Mesodermal cell (in vitro differentiated cells): ENCODE data around the gene SP9. TPM values are rescaled to one million over a fixed set of nuclear protein-coding genes. Genes with fewer than 3 reads are reported as not detected.
A peak's percentile ranks its signal among the peaks of the same experiment; 100 is the strongest.

Source experiments
- H3K27ac ChIP-seq: 2 replicates; pipeline ENCODE4 v1.7.0; 2013; ENCODE audit warnings: mild to moderate bottlenecking, low read depth, low read length, moderate library complexity; ENCODE audit not compliant: severe bottlenecking
- H3K36me3 ChIP-seq: 2 replicates; pipeline ENCODE4 v1.7.1; 2013; ENCODE audit warnings: mild to moderate bottlenecking, low read length, moderate library complexity; ENCODE audit not compliant: control insufficient read depth, insufficient read depth
- H3K4me1 ChIP-seq: one replicate; pipeline ENCODE4 v1.7.1; 2013; ENCODE audit warnings: mild to moderate bottlenecking, low read length; ENCODE audit not compliant: insufficient read depth, control insufficient read depth, poor library complexity, severe bottlenecking
- H3K4me3 ChIP-seq: 2 replicates; pipeline ENCODE4 v1.7.0; 2013; ENCODE audit warnings: low read length, control low read depth, mild to moderate bottlenecking; ENCODE audit not compliant: insufficient read depth, poor library complexity, severe bottlenecking; ENCODE audit errors: extremely low read depth
- H3K9me3 ChIP-seq: 2 replicates; pipeline ENCODE4 v1.7.1; 2013; ENCODE audit warnings: mild to moderate bottlenecking, low read length, moderate library complexity; ENCODE audit not compliant: control insufficient read depth
- WGBS, 2 experiments: methylation state at CpG; one replicate each; pipeline ENCODE4 v1.1.5; 2013; ENCODE audit warnings: missing lambda C conversion rate in 2 of 2; ENCODE audit not compliant: insufficient coverage in 2 of 2; 5-methylcytosine and 5-hydroxymethylcytosine counted together
- polyA plus RNA-seq, 2 experiments: library from polyadenylated mRNA; stranded (reverse); fragments of 50-300 nt; gene quantifications; one replicate each; pipeline ENCODE4 v1.2.3, GENCODE V29; 2013

The SP9 gene
- 0.29 TPM for polyA plus RNA-seq (2013, experiment 1 of 2)
- 0.40 TPM for polyA plus RNA-seq (2013, experiment 2 of 2)

GRCh38 chr2:174334781-174335251 is at the start of gene SP9:
Gene SP9, plus strand, starts transcription at chr2:174334954. Its CDS starts 139 bp downstream, at chr2:174335093.
- Histone ChIP-seq H3K4me3 (peak within 1 kb of the TSS; percentile 25), H3K36me3 (no peaks in the 10 kb centered on the region)
- WGBS, 2 experiments: 0 to 1% methylated on average over 36 to 42 of the region's 44 CpGs

GRCh38 chr2:174286172-174286571 is 48.6 kb upstream of the SP9 start:
- 92 to 95% methylated on average over 2 of the region's 2 CpGs for WGBS, 2 experiments

More at GRCh38 chr2:174334781-174335251, at the start of gene SP9:
- H3K9me3 ChIP-seq: no peaks in the 10 kb centered on the region
- H3K4me1 ChIP-seq: peaks cover 25% of the 10 kb centered on the region
- no peak within 1 kb of the TSS for H3K27ac ChIP-seq

GRCh38 chr2:174292908-174293307 is 41.8 kb upstream of the SP9 start:
- Histone ChIP-seq H3K36me3 (no peaks in the 10 kb centered on the region), H3K27ac (no peak overlapping the region), H3K4me3 (no peak overlapping the region), H3K9me3 (no peaks in the 10 kb centered on the region), H3K4me1 (no peaks in the 10 kb centered on the region)
- no CpG with 5 or more reads among the region's 1 CpG for WGBS, 2 experiments

More at GRCh38 chr2:174286172-174286571, 48.6 kb upstream of the SP9 start:
- no peak overlapping the region for H3K27ac ChIP-seq
- no peak overlapping the region for H3K4me3 ChIP-seq
- no peaks in the 10 kb centered on the region for H3K9me3 ChIP-seq
- no peaks in the 10 kb centered on the region for H3K36me3 ChIP-seq
- no peaks in the 10 kb centered on the region for H3K4me1 ChIP-seq

GRCh38 chr2:174300114-174300513 is 34.6 kb upstream of the SP9 start:
- Histone ChIP-seq H3K27ac (no peak overlapping the region), H3K36me3 (no peaks in the 10 kb centered on the region), H3K9me3 (no peaks in the 10 kb centered on the region), H3K4me3 (no peak overlapping the region), H3K4me1 (no peaks in the 10 kb centered on the region)
- 94 to 100% methylated on average over 2 to 3 of the region's 3 CpGs for WGBS, 2 experiments

- 92% methylated on average over 2 of the region's 2 CpGs; no CpG with 5 or more reads in 1 of the 2 experiments for WGBS, 2 experiments
These were observed 22.0 kb upstream of the SP9 start for GRCh38 chr2:174312581-174313234.

DNA sequence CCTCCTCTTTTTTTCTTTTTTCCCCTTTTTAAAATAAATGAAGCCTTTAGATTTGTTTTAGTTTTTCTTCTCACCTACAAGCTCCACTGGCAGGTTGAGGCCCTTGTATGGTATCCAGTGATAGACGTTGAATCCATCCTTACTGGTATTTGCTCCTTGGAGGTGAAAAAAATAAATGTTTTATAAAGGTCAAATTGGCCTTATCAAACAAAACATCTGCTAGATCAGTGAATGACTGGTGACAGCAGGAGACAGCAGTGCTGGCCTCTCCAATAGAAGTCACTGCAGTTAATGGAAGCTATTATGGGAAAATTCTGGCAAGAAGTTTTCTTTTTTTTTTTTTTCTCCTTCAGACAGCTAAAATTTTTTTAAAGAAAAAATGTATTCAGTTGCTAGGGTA is 12.6 kb upstream of the SP9 start:
- Histone ChIP-seq H3K36me3 (no peaks in the 10 kb centered on the region), H3K9me3 (no peaks in the 10 kb centered on the region), H3K4me3 (no peak overlapping the region), H3K27ac (no peak overlapping the region), H3K4me1 (peaks cover 5% of the 10 kb centered on the region)
- no CpG with 5 or more reads among the region's 1 CpG for WGBS, 2 experiments

More at GRCh38 chr2:174312581-174313234, 22.0 kb upstream of the SP9 start:
- Histone ChIP-seq H3K27ac (no peak overlapping the region), H3K9me3 (no peaks in the 10 kb centered on the region), H3K4me1 (no peaks in the 10 kb centered on the region), H3K4me3 (no peak overlapping the region), H3K36me3 (no peaks in the 10 kb centered on the region)

- Histone ChIP-seq H3K4me3 (no peak overlapping the region), H3K4me1 (peaks cover 5% of the 10 kb centered on the region), H3K36me3 (no peaks in the 10 kb centered on the region), H3K27ac (no peak overlapping the region), H3K9me3 (no peaks in the 10 kb centered on the region)
- 100% methylated on average over 1 of the region's 1 CpG for WGBS, 2 experiments
These were observed 12.0 kb upstream of the SP9 start for GRCh38 chr2:174322746-174323145.

DNA sequence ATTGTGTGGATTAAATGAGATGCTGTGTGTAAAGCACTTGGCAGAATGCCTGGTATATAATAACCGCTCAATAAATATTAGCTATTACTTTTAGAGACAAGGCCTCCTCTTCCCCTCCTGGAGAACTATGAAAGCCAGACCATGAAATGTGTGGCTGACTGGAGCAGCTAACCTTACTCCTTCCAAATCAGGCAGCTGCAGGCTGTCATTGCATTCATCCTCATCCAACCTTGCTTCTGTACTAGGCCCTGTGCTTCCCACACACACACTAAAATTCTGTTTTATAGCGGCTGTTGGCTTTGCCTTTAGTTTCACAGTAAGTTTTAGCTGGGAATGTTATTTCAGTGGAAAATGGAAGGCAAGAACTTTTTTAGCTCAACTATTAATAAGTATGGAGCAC is 10.2 kb upstream of the SP9 start:
- no peaks in the 10 kb centered on the region for H3K36me3 ChIP-seq
- H3K4me1 ChIP-seq: peaks cover 5% of the 10 kb centered on the region
- no peak overlapping the region for H3K4me3 ChIP-seq
- no peaks in the 10 kb centered on the region for H3K9me3 ChIP-seq
- H3K27ac ChIP-seq: no peak overlapping the region
- WGBS, 2 experiments: no CpG with 5 or more reads among the region's 2 CpGs

GRCh38 chr2:174325373-174326160 is 9.2 kb upstream of the SP9 start:
- Histone ChIP-seq H3K36me3 (no peaks in the 10 kb centered on the region), H3K9me3 (no peaks in the 10 kb centered on the region), H3K4me3 (peak overlapping the region; percentile 47), H3K27ac (peak overlapping the region; percentile 3), H3K4me1 (peaks cover 5% of the 10 kb centered on the region)
- 38 to 48% methylated on average over 18 to 23 of the region's 30 CpGs for WGBS, 2 experiments

DNA sequence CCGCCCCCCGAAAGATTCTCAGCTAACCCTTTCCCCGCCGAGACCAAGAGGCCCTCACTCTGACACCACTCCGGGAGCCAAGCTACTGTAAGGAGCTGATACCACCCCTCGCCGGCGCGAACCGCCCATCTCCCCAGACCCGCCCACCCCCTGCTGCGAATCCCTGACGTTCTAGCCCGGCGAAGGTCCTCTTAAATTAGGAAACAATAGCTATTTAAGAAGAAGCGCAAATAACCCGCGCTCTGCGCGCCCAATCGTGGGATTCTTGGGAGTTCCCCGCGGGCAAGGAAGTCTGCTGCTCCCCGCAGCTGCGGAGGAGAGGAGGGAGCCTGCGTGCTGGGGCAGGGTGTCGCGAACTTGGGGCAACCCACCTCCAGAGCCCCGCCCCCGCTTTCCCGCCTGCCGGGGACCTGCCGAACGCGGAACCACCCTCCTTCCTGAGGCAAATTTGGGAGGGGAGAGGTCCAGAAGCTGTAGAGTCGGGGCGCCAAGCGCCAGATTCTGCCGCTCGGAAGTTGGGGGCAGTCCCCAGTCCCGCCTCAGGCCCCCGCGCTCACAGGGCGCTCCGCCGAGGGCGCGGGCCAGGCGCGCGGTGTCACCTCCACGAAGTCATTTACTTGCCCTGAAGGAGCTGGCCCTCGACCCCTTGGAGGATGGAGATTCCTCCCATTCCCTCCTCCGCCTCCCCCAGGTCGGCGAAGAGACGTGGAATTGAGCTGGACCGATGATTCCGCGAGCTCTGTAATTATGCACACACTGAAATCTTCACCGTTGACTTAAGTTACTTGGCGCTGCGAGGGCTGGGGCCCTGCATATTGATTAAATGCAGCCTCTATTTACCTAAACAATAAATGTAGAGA is 8.4 kb upstream of the SP9 start:
- H3K27ac ChIP-seq: no peak overlapping the region
- 0 to 1% methylated on average over 33 to 46 of the region's 63 CpGs for WGBS, 2 experiments
- no peaks in the 10 kb centered on the region for H3K36me3 ChIP-seq
- H3K4me3 ChIP-seq: peak overlapping the region; percentile 47
- no peaks in the 10 kb centered on the region for H3K9me3 ChIP-seq
- peaks cover 7% of the 10 kb centered on the region for H3K4me1 ChIP-seq
